Testis (tissue), 2 donors: ENCODE data around the gene FRY.

Experiments used
- CTCF ChIP-seq, 3 experiments: fragments of 450-650 bp in 2 of 3; fragments of 200-600 bp in 1 of 3; sonication (generic) in 1 of 3; IDR thresholded peaks; one replicate each; pipeline ENCODE4 v1.5.1; 2016 to 2019; ENCODE audit warnings: antibody characterized with exemption in 3 of 3, mild to moderate bottlenecking in 2 of 3, moderate library complexity in 1 of 3
- POLR2A ChIP-seq: fragments of 450-650 bp; IDR thresholded peaks from one replicate; pipeline ENCODE4 v1.6.1; 2017; ENCODE audit warnings: antibody characterized with exemption, mild to moderate bottlenecking, moderate library complexity

GRCh38 chr13:32114284-32114950, 82.8 kb downstream of the FRY start:
- TF ChIP-seq CTCF (IDR thresholded peaks at IDR 0.05), result no peak
- TF ChIP-seq POLR2A, result no peak
